NT2/D1 (cell line): ENCODE data around the gene IGFBP5.

Experiments
- SUZ12 ChIP-seq: IDR thresholded peaks from 2 replicates; pipeline ENCODE4 v1.6.1; 2011; ENCODE audit not compliant: insufficient read length, insufficient read depth; ENCODE audit errors: extremely low read depth
- YY1 ChIP-seq: IDR thresholded peaks from 2 replicates; pipeline ENCODE4 v1.6.1; 2011; ENCODE audit not compliant: insufficient read length, insufficient read depth
- ZNF274 ChIP-seq: IDR thresholded peaks from 2 replicates; pipeline ENCODE4 v1.6.1; 2011; ENCODE audit warnings: mild to moderate bottlenecking, low read depth, low read length

DNA sequence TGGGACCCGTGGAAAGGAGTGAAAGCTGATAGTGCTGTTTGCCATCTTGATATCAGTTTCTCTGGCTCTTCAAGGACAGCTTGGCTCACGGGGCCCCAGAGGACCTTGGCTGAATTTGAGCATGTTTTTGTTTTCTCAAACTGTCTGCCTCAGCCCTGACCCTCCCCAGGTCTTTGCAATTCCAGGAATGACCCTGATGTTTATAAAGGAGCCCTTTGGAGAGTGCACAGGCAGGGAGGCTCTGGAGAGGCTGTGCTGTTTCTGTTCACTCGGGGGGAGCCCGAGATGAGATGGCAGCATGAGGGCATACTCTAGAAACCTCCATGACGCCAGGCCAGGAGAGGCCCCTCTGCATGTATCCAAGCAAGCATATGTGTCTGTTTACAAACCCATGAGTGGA is 45.8 kb downstream of the IGFBP5 start:
- TF ChIP-seq YY1 (no peak), ZNF274 (no peak), SUZ12 (no peak)
